HG03025 (cell line): ENCODE measurements around the gene SKI.
"Not testable (repeated sequence)": the region's sequence is repeated elsewhere in the genome, so short reads cannot be mapped to it uniquely, and the experiment has no call there.

Source experiments
- ATAC-seq: cut with Tn5 transposase; IDR thresholded peaks from one replicate; pipeline ENCODE4 v1.9.1; 2021; ENCODE audit warnings: mild to moderate bottlenecking, moderate library complexity; ENCODE audit not compliant: unreplicated experiment, low FRiP score

Gene SKI

GRCh38 chr1:2240270-2241156, 12.4 kb downstream of the SKI start:
- no peak for ATAC-seq

GRCh38 chr1:2241820-2242219, 13.7 kb downstream of the SKI start:
- ATAC-seq, result no peak

GRCh38 chr1:2242814-2243725, 15.0 kb downstream of the SKI start:
- no peak for ATAC-seq

GRCh38 chr1:2247045-2247394, 18.9 kb downstream of the SKI start:
- ATAC-seq, result not testable (repeated sequence)

- no peak for ATAC-seq
Observed at GRCh38 chr1:2247760-2248126, 19.6 kb downstream of the SKI start.

- ATAC-seq, result no peak
Observed at GRCh38 chr1:2248127-2248826, 20.2 kb downstream of the SKI start.

GRCh38 chr1:2248854-2249558, 20.9 kb downstream of the SKI start:
- no peak for ATAC-seq

GRCh38 chr1:2249559-2249906, 21.4 kb downstream of the SKI start:
- ATAC-seq, result no peak

GRCh38 chr1:2250721-2251281, 22.7 kb downstream of the SKI start:
- ATAC-seq, result no peak

- ATAC-seq, result no peak
Observed at GRCh38 chr1:2251363-2251762, 23.2 kb downstream of the SKI start.

- ATAC-seq, result no peak
Observed at GRCh38 chr1:2251786-2252185, 23.7 kb downstream of the SKI start.

GRCh38 chr1:2252423-2252822, 24.3 kb downstream of the SKI start:
- no peak for ATAC-seq

GRCh38 chr1:2253036-2253796, 25.1 kb downstream of the SKI start:
- ATAC-seq, result no peak

GRCh38 chr1:2253797-2254480, 25.8 kb downstream of the SKI start:
- no peak for ATAC-seq

GRCh38 chr1:2255047-2255419, 26.9 kb downstream of the SKI start:
- no peak for ATAC-seq

- ATAC-seq, result no peak
Observed at GRCh38 chr1:2255420-2256369, 27.6 kb downstream of the SKI start.

GRCh38 chr1:2256435-2257244, 28.5 kb downstream of the SKI start:
- no peak for ATAC-seq
